ENCODE results near the gene MAP7D1. TPM values are rescaled to one million over a fixed set of nuclear protein-coding genes. Genes with fewer than 3 reads are reported as not detected.

The MAP7D1 gene
- polyA plus RNA-seq, 1 donor from 2014 or later, result 11.4 TPM

- Mint-ChIP-seq H3K9me3 (no peaks in the 10 kb centered on the region), H3K4me3 (no peak overlapping the region), H3K36me3 (no peaks in the 10 kb centered on the region), H3K27me3 (no peaks in the 10 kb centered on the region), H3K4me1 (peaks cover 0 to 6% (median 5%) of the 10 kb centered on the region in 3 donors), H3K27ac (peak overlapping the region in 1 of 3 donors; percentile 47)
Measured at GRCh38 chr1:36136535-36136934, 19.4 kb upstream of the MAP7D1 start.

GRCh38 chr1:36137226-36137625 is 18.7 kb upstream of the MAP7D1 start:
- H3K4me3 Mint-ChIP-seq, result no peak overlapping the region
- H3K36me3 Mint-ChIP-seq, result no peaks in the 10 kb centered on the region

GRCh38 chr1:36137776-36138175 is 18.2 kb upstream of the MAP7D1 start:
- Mint-ChIP-seq H3K4me3 (no peak overlapping the region), H3K27ac (no peak overlapping the region), H3K27me3 (no peaks in the 10 kb centered on the region), H3K9me3 (no peaks in the 10 kb centered on the region), H3K4me1 (peaks cover 8 to 11% (median 9%) of the 10 kb centered on the region in 3 donors), H3K36me3 (no peaks in the 10 kb centered on the region)

More at GRCh38 chr1:36137226-36137625, 18.7 kb upstream of the MAP7D1 start:
- H3K27ac Mint-ChIP-seq, result no peak overlapping the region
- peaks cover 5 to 10% (median 9%) of the 10 kb centered on the region in 3 donors for H3K4me1 Mint-ChIP-seq
- no peaks in the 10 kb centered on the region for H3K9me3 Mint-ChIP-seq
- no peaks in the 10 kb centered on the region for H3K27me3 Mint-ChIP-seq

- no peaks in the 10 kb centered on the region for H3K27me3 Mint-ChIP-seq
- no peak overlapping the region for H3K27ac Mint-ChIP-seq
- peaks cover 4% of the 10 kb centered on the region for H3K36me3 Mint-ChIP-seq
- no peaks in the 10 kb centered on the region for H3K9me3 Mint-ChIP-seq
- no peak overlapping the region for H3K4me3 Mint-ChIP-seq
- peaks cover 15 to 21% (median 18%) of the 10 kb centered on the region in 3 donors for H3K4me1 Mint-ChIP-seq
Measured at GRCh38 chr1:36139521-36139920, 16.4 kb upstream of the MAP7D1 start.

GRCh38 chr1:36142121-36142520 is 13.8 kb upstream of the MAP7D1 start:
- Mint-ChIP-seq H3K27me3 (no peaks in the 10 kb centered on the region), H3K4me1 (peaks cover 17 to 24% (median 18%) of the 10 kb centered on the region in 3 donors), H3K27ac (no peak overlapping the region), H3K9me3 (no peaks in the 10 kb centered on the region), H3K36me3 (peaks cover 4% of the 10 kb centered on the region), H3K4me3 (no peak overlapping the region)

- H3K4me3 Mint-ChIP-seq, result peak overlapping the region in 2 of 4 donors; percentile 15 to 53
- H3K27me3 Mint-ChIP-seq, result no peaks in the 10 kb centered on the region
- peak overlapping the region in 1 of 3 donors; percentile 67 for H3K27ac Mint-ChIP-seq
- H3K9me3 Mint-ChIP-seq, result no peaks in the 10 kb centered on the region
- peaks cover 4% of the 10 kb centered on the region for H3K36me3 Mint-ChIP-seq
- peaks cover 23 to 30% (median 25%) of the 10 kb centered on the region in 3 donors for H3K4me1 Mint-ChIP-seq
Measured at GRCh38 chr1:36143424-36143823, 12.5 kb upstream of the MAP7D1 start.

- H3K4me3 Mint-ChIP-seq, result peak overlapping the region in 1 of 4 donors; percentile 48
- peaks cover 5% of the 10 kb centered on the region for H3K36me3 Mint-ChIP-seq
- no peaks in the 10 kb centered on the region for H3K27me3 Mint-ChIP-seq
- no peak overlapping the region for H3K27ac Mint-ChIP-seq
- no peaks in the 10 kb centered on the region for H3K9me3 Mint-ChIP-seq
- peaks cover 28 to 34% (median 29%) of the 10 kb centered on the region in 3 donors for H3K4me1 Mint-ChIP-seq
Measured at GRCh38 chr1:36144413-36144812, 11.5 kb upstream of the MAP7D1 start.

- Mint-ChIP-seq H3K9me3 (no peaks in the 10 kb centered on the region), H3K36me3 (peaks cover 1% of the 10 kb centered on the region), H3K4me1 (peaks cover 36 to 41% (median 36%) of the 10 kb centered on the region in 3 donors), H3K4me3 (peak overlapping the region; percentile 97 to 100 (median 100)), H3K27ac (peak overlapping the region; percentile 94 to 100 (median 100)), H3K27me3 (no peaks in the 10 kb centered on the region)
Measured at GRCh38 chr1:36148821-36149236, 7.1 kb upstream of the MAP7D1 start.

- H3K27ac Mint-ChIP-seq, result peak within 1 kb of the TSS; percentile 94 to 100 (median 100)
- H3K4me3 Mint-ChIP-seq, result peak within 1 kb of the TSS; percentile 97 to 100 (median 100)
- no peaks in the 10 kb centered on the region for H3K27me3 Mint-ChIP-seq
- no peaks in the 10 kb centered on the region for H3K9me3 Mint-ChIP-seq
- H3K4me1 Mint-ChIP-seq, result peaks cover 37 to 40% (median 38%) of the 10 kb centered on the region in 3 donors
- peaks cover 1% of the 10 kb centered on the region for H3K36me3 Mint-ChIP-seq
Measured at GRCh38 chr1:36149237-36149972, 6.6 kb upstream of the MAP7D1 start, which contains the start of gene TRAPPC3. TSS of gene TRAPPC3 (minus strand) at chr1:36149486. CDS start at chr1:36149378, 108 bp downstream.

- H3K27me3 Mint-ChIP-seq, result no peaks in the 10 kb centered on the region
- H3K9me3 Mint-ChIP-seq, result no peaks in the 10 kb centered on the region
- H3K36me3 Mint-ChIP-seq, result peaks cover 1% of the 10 kb centered on the region
- peak overlapping the region; percentile 94 to 100 (median 100) for H3K27ac Mint-ChIP-seq
- H3K4me3 Mint-ChIP-seq, result peak overlapping the region; percentile 97 to 100 (median 100)
- H3K4me1 Mint-ChIP-seq, result peaks cover 38 to 42% (median 41%) of the 10 kb centered on the region in 3 donors
Measured at GRCh38 chr1:36149973-36150295, 6.0 kb upstream of the MAP7D1 start.

GRCh38 chr1:36150296-36151133 is 5.4 kb upstream of the MAP7D1 start:
- Mint-ChIP-seq H3K9me3 (no peaks in the 10 kb centered on the region), H3K36me3 (peaks cover 1% of the 10 kb centered on the region), H3K27ac (peak overlapping the region; percentile 94 to 100 (median 100)), H3K27me3 (no peaks in the 10 kb centered on the region), H3K4me1 (peaks cover 38 to 42% (median 41%) of the 10 kb centered on the region in 3 donors), H3K4me3 (peak overlapping the region; percentile 97 to 100 (median 100))

GRCh38 chr1:36151134-36151844 is 4.7 kb upstream of the MAP7D1 start:
- Mint-ChIP-seq H3K4me3 (peak overlapping the region; percentile 44 to 97 (median 88)), H3K27me3 (no peaks in the 10 kb centered on the region), H3K9me3 (no peaks in the 10 kb centered on the region), H3K36me3 (peaks cover 1% of the 10 kb centered on the region), H3K4me1 (peaks cover 38 to 42% (median 41%) of the 10 kb centered on the region in 3 donors), H3K27ac (peak overlapping the region; percentile 76 to 100 (median 94))

GRCh38 chr1:36151845-36152203 is 4.1 kb upstream of the MAP7D1 start:
- Mint-ChIP-seq H3K9me3 (no peaks in the 10 kb centered on the region), H3K27me3 (no peaks in the 10 kb centered on the region), H3K27ac (peak overlapping the region; percentile 76 to 80 (median 77)), H3K36me3 (peaks cover 1% of the 10 kb centered on the region), H3K4me3 (peak overlapping the region in 3 of 4 donors; percentile 38 to 97 (median 57)), H3K4me1 (peaks cover 38 to 42% (median 41%) of the 10 kb centered on the region in 3 donors)

- Mint-ChIP-seq H3K4me1 (peaks cover 42 to 49% (median 45%) of the 10 kb centered on the region in 3 donors), H3K27ac (peak overlapping the region; percentile 73 to 94 (median 76)), H3K27me3 (no peaks in the 10 kb centered on the region), H3K9me3 (no peaks in the 10 kb centered on the region), H3K36me3 (peaks cover 1% of the 10 kb centered on the region), H3K4me3 (peak overlapping the region in 3 of 4 donors; percentile 15 to 97 (median 55))
Measured at GRCh38 chr1:36153476-36153875, 2.5 kb upstream of the MAP7D1 start.

All from IgD-negative memory B cell (primary cell).